ENCODE measurements around the gene ENTPD2.

GRCh38 chr9:137038916-137039315 is 14.9 kb downstream of the ENTPD2 start:
- TF ChIP-seq REST (IDR thresholded peaks at IDR 0.05): no peak
- TF ChIP-seq CTCF (IDR thresholded peaks at IDR 0.05; ENCODE audit: low read depth, low read length, missing input control): no peak
- TF ChIP-seq YY1 (IDR thresholded peaks at IDR 0.05): no peak
- TF ChIP-seq EGR1 (IDR thresholded peaks at IDR 0.05; ENCODE audit: low read depth in 2 of 2): no peak
- no peak for TF ChIP-seq TAF1 (conservative IDR thresholded peaks at IDR 0.05)
- no peak for TF ChIP-seq RAD21 (IDR thresholded peaks at IDR 0.05)
- TF ChIP-seq ZBTB33 (IDR thresholded peaks at IDR 0.05): no peak
- no peak for TF ChIP-seq JUND (IDR thresholded peaks at IDR 0.05)
- no peak for TF ChIP-seq MAX (IDR thresholded peaks at IDR 0.05)
- no peak for TF ChIP-seq RXRA (IDR thresholded peaks at IDR 0.05)
- TF ChIP-seq HNF4G (IDR thresholded peaks at IDR 0.05): no peak
- no peak for TF ChIP-seq SP1 (IDR thresholded peaks at IDR 0.05)
- no peak for TF ChIP-seq ATF3 (IDR thresholded peaks at IDR 0.05)
- TF ChIP-seq HNF4A (conservative IDR thresholded peaks at IDR 0.05): no peak
